Epithelial cell of esophagus (primary cell): Measurements from ENCODE around the gene GON4L.

Experiments used
- DNase-seq: peaks from one replicate; pipeline ENCODE4 v3.0.0; 2010; ENCODE audit warnings: low read depth
- H3K4me3 ChIP-seq: 2 replicates; pipeline ENCODE4 v1.5.1; 2011; ENCODE audit warnings: mild to moderate bottlenecking, low read length, control low read depth
- CTCF ChIP-seq: IDR thresholded peaks from 2 replicates; pipeline ENCODE4 v1.5.1; 2011; ENCODE audit warnings: low read depth, mild to moderate bottlenecking, low read length, control low read depth, inconsistent platforms; ENCODE audit not compliant: insufficient read depth; ENCODE audit errors: missing control alignments

The GON4L gene

GRCh38 chr1:155893389-155894142, 36.6 kb upstream of the GON4L start:
- H3K4me3 ChIP-seq: no peak overlapping the region
- peak; percentile 86 for DNase-seq
- no peak for TF ChIP-seq CTCF

- TF ChIP-seq CTCF: no peak
- DNase-seq: peak; percentile 71
- H3K4me3 ChIP-seq: no peak overlapping the region
These were observed 35.8 kb upstream of the GON4L start for GRCh38 chr1:155892796-155893195.

- no peak for TF ChIP-seq CTCF
- H3K4me3 ChIP-seq: no peak overlapping the region
- DNase-seq: no peak
These were observed 33.2 kb upstream of the GON4L start for GRCh38 chr1:155890251-155890650.

- DNase-seq: no peak
- no peak for TF ChIP-seq CTCF
- no peak overlapping the region for H3K4me3 ChIP-seq
These were observed 32.6 kb upstream of the GON4L start for GRCh38 chr1:155889566-155889965.

DNA sequence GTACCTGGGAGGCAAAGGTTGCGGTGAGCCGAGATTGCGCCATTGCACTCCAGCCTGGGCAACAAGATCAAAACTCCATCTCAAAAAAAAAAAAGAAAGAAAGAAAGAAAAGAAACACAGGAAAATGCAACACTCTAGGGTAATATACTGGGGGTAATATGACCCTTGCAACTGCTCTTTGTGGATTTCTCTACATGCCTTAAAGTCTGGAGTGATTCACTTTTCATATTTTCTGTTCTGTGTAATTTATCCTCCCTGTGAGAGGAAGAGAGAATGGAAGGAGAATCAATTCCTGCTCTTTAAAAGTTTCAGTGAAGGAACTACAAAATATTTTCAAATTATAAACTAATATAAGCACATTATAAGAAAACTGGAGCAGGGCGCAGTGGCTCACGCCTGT, 31.5 kb upstream of the GON4L start:
- TF ChIP-seq CTCF: no peak
- H3K4me3 ChIP-seq: no peak overlapping the region
- no peak for DNase-seq

- no peak for TF ChIP-seq CTCF
- DNase-seq: no peak
- no peak overlapping the region for H3K4me3 ChIP-seq
These were observed 28.0 kb upstream of the GON4L start for GRCh38 chr1:155884982-155885381.

GRCh38 chr1:155884031-155884960, 27.3 kb upstream of the GON4L start:
- no peak overlapping the region for H3K4me3 ChIP-seq
- no peak for DNase-seq
- TF ChIP-seq CTCF: no peak
